ENCODE results near the gene ARPC5. TPM values are rescaled to one million over a fixed set of nuclear protein-coding genes. Genes with fewer than 3 reads are reported as not detected.

ARPC5 gene
- total RNA-seq, 1 donor from 2014 or later, result 181 TPM

- H3K27ac ChIP-seq, result no peak overlapping the region
- no peaks in the 10 kb centered on the region for H3K27me3 ChIP-seq
- TF ChIP-seq CTCF (IDR thresholded peaks at IDR 0.05), result no peak
- H3K4me1 ChIP-seq, result peaks cover 6% of the 10 kb centered on the region
- ATAC-seq (no peak), DNase-seq (no peak)
- no peaks in the 10 kb centered on the region for H3K9me3 ChIP-seq
- H3K4me3 ChIP-seq, result no peak overlapping the region
- intact Hi-C loops (cut with DNase I), result no loop called here
- H3K36me3 ChIP-seq, result no peaks in the 10 kb centered on the region
Measured at GRCh38 chr1:183584147-183584546, 51.4 kb downstream of the ARPC5 start.

GRCh38 chr1:183583466-183583865 lies 52.1 kb downstream of the ARPC5 start:
- Histone ChIP-seq H3K27me3 (no peaks in the 10 kb centered on the region), H3K9me3 (no peaks in the 10 kb centered on the region), H3K27ac (peak overlapping the region; percentile 68), H3K36me3 (no peaks in the 10 kb centered on the region), H3K4me1 (peaks cover 12% of the 10 kb centered on the region), H3K4me3 (no peak overlapping the region)
- intact Hi-C loops (cut with DNase I), result no loop called here
- DNase-seq (peak; percentile 81), ATAC-seq (peak; percentile 81)
- no peak for TF ChIP-seq CTCF (IDR thresholded peaks at IDR 0.05)

DNA sequence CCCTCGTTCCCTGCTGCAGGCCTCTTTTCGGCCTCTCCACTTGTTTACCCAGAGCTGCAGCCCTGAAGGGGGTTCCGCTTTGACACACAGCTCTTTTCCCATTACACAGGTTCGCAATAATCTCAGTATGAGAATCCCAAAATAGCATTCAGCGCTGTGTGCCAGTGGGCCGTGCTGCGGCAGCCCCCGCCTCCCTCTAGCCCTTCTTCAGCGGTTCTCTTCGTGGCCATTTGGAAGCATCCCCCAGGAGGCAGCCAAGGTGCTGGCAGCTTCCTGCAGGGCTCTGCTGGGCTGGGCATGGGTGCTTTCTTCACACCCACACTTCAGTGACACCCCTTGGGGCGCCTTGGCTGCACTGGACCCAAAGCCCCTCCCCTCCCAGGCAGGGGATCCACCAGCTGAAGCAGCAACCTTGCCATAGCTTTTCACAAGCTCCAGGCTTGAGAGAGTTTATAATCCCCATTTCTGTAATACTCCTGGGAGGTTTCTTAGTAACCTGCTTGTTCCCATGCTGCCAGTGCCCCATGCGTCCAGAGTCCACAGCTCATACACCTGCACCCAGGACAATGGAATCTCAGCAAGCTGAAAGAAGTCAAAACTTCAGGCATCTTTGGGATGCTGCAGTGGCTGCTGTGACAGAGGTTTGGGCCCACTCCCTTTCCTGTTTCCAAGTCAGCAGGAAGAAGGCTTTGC lies 53.4 kb downstream of the ARPC5 start:
- no peak for TF ChIP-seq CTCF (IDR thresholded peaks at IDR 0.05)
- H3K36me3 ChIP-seq, result no peaks in the 10 kb centered on the region
- H3K27me3 ChIP-seq, result no peaks in the 10 kb centered on the region
- H3K4me1 ChIP-seq, result peaks cover 12% of the 10 kb centered on the region
- H3K4me3 ChIP-seq, result no peak overlapping the region
- DNase-seq (no peak), ATAC-seq (peak; percentile 7)
- peak overlapping the region; percentile 68 for H3K27ac ChIP-seq
- H3K9me3 ChIP-seq, result no peaks in the 10 kb centered on the region
- intact Hi-C loops (cut with DNase I), result no loop called here

GRCh38 chr1:183580281-183580682 lies 55.3 kb downstream of the ARPC5 start:
- TF ChIP-seq CTCF (IDR thresholded peaks at IDR 0.05), result no peak
- H3K27me3 ChIP-seq, result no peaks in the 10 kb centered on the region
- no peak overlapping the region for H3K4me3 ChIP-seq
- peaks cover 12% of the 10 kb centered on the region for H3K4me1 ChIP-seq
- no peaks in the 10 kb centered on the region for H3K36me3 ChIP-seq
- DNase-seq (no peak), ATAC-seq (peak; percentile 77)
- H3K9me3 ChIP-seq, result no peaks in the 10 kb centered on the region
- no peak overlapping the region for H3K27ac ChIP-seq
- intact Hi-C loops (cut with DNase I), result no loop called here

DNA sequence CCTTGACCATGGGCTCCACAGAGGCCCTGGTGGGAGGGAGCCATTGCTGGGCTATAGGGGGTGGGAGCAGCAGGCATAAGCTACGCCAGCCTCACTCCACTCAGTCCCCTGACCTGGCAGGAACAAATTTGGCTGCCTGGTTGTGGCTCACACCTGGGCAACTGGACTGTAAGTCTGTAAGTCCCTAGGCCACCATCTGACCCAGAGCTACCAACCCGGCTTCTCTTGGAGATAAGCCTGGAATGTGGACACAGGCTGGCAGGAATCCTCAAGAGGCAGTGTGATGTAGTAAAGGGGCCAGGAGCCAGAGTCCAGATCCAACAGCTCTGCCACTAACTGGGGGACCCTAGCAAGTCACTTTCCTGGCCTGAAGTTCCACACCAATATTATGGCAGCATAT lies 56.7 kb downstream of the ARPC5 start:
- Histone ChIP-seq H3K27ac (no peak overlapping the region), H3K9me3 (no peaks in the 10 kb centered on the region), H3K36me3 (peaks cover 6% of the 10 kb centered on the region), H3K27me3 (no peaks in the 10 kb centered on the region), H3K4me3 (no peak overlapping the region), H3K4me1 (peaks cover 12% of the 10 kb centered on the region)
- intact Hi-C loops (cut with DNase I), result no loop called here
- peak; percentile 62 for ATAC-seq
- no peak for DNase-seq
- no peak for TF ChIP-seq CTCF (IDR thresholded peaks at IDR 0.05)
